HG02571 (cell line): ENCODE results near the gene PDHX.

Source experiments
- ATAC-seq: cut with Tn5 transposase; IDR thresholded peaks from one replicate; pipeline ENCODE4 v1.9.1; 2021; ENCODE audit warnings: mild to moderate bottlenecking, moderate library complexity; ENCODE audit not compliant: unreplicated experiment

Gene PDHX

GRCh38 chr11:34948696-34949095 lies 32.3 kb downstream of the PDHX start:
- no peak for ATAC-seq

GRCh38 chr11:34953955-34954354 lies 37.5 kb downstream of the PDHX start:
- no peak for ATAC-seq

GRCh38 chr11:34957206-34957605 lies 40.8 kb downstream of the PDHX start:
- ATAC-seq = no peak

GRCh38 chr11:34957606-34958005 lies 41.2 kb downstream of the PDHX start:
- no peak for ATAC-seq

- ATAC-seq = no peak
Measured at GRCh38 chr11:34959770-34960169, 43.4 kb downstream of the PDHX start.

GRCh38 chr11:34960277-34960676 lies 43.9 kb downstream of the PDHX start:
- no peak for ATAC-seq

- no peak for ATAC-seq
Measured at GRCh38 chr11:34962034-34962433, 45.6 kb downstream of the PDHX start.

- ATAC-seq = no peak
Measured at GRCh38 chr11:34963351-34963750, 46.9 kb downstream of the PDHX start.

- no peak for ATAC-seq
Measured at GRCh38 chr11:34964610-34965331, 48.4 kb downstream of the PDHX start.

GRCh38 chr11:34968862-34969261 lies 52.4 kb downstream of the PDHX start:
- ATAC-seq = no peak

GRCh38 chr11:34970033-34970432 lies 53.6 kb downstream of the PDHX start:
- ATAC-seq = no peak

GRCh38 chr11:34970480-34970879 lies 54.1 kb downstream of the PDHX start:
- ATAC-seq = no peak

GRCh38 chr11:34971928-34972327 lies 55.5 kb downstream of the PDHX start:
- no peak for ATAC-seq

GRCh38 chr11:34972366-34972765 lies 55.9 kb downstream of the PDHX start:
- ATAC-seq = no peak

GRCh38 chr11:34972892-34973291 lies 56.5 kb downstream of the PDHX start:
- ATAC-seq = no peak

GRCh38 chr11:34975482-34975881 lies 59.1 kb downstream of the PDHX start:
- no peak for ATAC-seq

- no peak for ATAC-seq
Measured at GRCh38 chr11:34976496-34977088, 60.2 kb downstream of the PDHX start.

- ATAC-seq = no peak
Measured at GRCh38 chr11:34977089-34977912, 60.9 kb downstream of the PDHX start.

GRCh38 chr11:34978236-34979191 lies 62.1 kb downstream of the PDHX start:
- no peak for ATAC-seq

- ATAC-seq = no peak
Measured at GRCh38 chr11:34984514-34984913, 68.1 kb downstream of the PDHX start.
